ENCODE data around the gene SPRED2.

The SPRED2 gene

GRCh38 chr2:65473045-65473444 lies 40.6 kb upstream of the SPRED2 start:
- H3K9ac ChIP-seq (ENCODE audit: insufficient read length), result no peak overlapping the region
- DNase-seq (ENCODE audit: low read depth, low spot score), result no peak
- no peak overlapping the region for H3K4me3 ChIP-seq
- no peak overlapping the region for H3K27ac ChIP-seq
- TF ChIP-seq FOXP2 (optimal IDR thresholded peaks at IDR 0.05; ENCODE audit: control extremely low read depth, extremely low read length, insufficient read depth), result no peak
- no peak for TF ChIP-seq POLR2AphosphoS5 (IDR thresholded peaks at IDR 0.05; ENCODE audit: borderline replicate concordance, low read depth, low read length)
- no peak for TF ChIP-seq EZH2 (IDR thresholded peaks at IDR 0.05)
- peaks cover 8% of the 10 kb centered on the region; the same call in 1 of the 2 replicates for H3K9me3 ChIP-seq (ENCODE audit: low read depth, low read length)
- no peaks in the 10 kb centered on the region for H3K36me3 ChIP-seq (ENCODE audit: insufficient read depth, low read length)

GRCh38 chr2:65471409-65471808 lies 39.0 kb upstream of the SPRED2 start:
- DNase-seq (ENCODE audit: low read depth, low spot score), result no peak
- no peak overlapping the region for H3K27ac ChIP-seq
- no peak for TF ChIP-seq FOXP2 (optimal IDR thresholded peaks at IDR 0.05; ENCODE audit: control extremely low read depth, extremely low read length, insufficient read depth)
- H3K36me3 ChIP-seq (ENCODE audit: insufficient read depth, low read length), result no peaks in the 10 kb centered on the region
- H3K4me3 ChIP-seq, result no peak overlapping the region
- H3K9ac ChIP-seq (ENCODE audit: insufficient read length), result no peak overlapping the region
- H3K9me3 ChIP-seq (ENCODE audit: low read depth, low read length), result peaks cover 8% of the 10 kb centered on the region; the same call in 1 of the 2 replicates

- peak; percentile 36; the same call in 1 of the 2 replicates for TF ChIP-seq POLR2AphosphoS5 (IDR thresholded peaks at IDR 0.05; ENCODE audit: borderline replicate concordance, low read depth, low read length)
- no peak for TF ChIP-seq EZH2 (IDR thresholded peaks at IDR 0.05)
- no peak for TF ChIP-seq FOXP2 (optimal IDR thresholded peaks at IDR 0.05; ENCODE audit: control extremely low read depth, extremely low read length, insufficient read depth)
- H3K9ac ChIP-seq (ENCODE audit: insufficient read length), result no peak overlapping the region
- H3K4me3 ChIP-seq, result no peak overlapping the region
- H3K36me3 ChIP-seq (ENCODE audit: insufficient read depth, low read length), result no peaks in the 10 kb centered on the region
- peak; percentile 83 for DNase-seq (ENCODE audit: low read depth, low spot score)
- H3K27ac ChIP-seq, result peak overlapping the region; percentile 72
- no peaks in the 10 kb centered on the region for H3K9me3 ChIP-seq (ENCODE audit: low read depth, low read length)
Observed at GRCh38 chr2:65466551-65466950, 34.2 kb upstream of the SPRED2 start.

GRCh38 chr2:65465857-65466256 lies 33.5 kb upstream of the SPRED2 start:
- TF ChIP-seq FOXP2 (optimal IDR thresholded peaks at IDR 0.05; ENCODE audit: control extremely low read depth, extremely low read length, insufficient read depth) (no peak), EZH2 (IDR thresholded peaks at IDR 0.05) (no peak), POLR2AphosphoS5 (IDR thresholded peaks at IDR 0.05; ENCODE audit: borderline replicate concordance, low read depth, low read length) (no peak)
- Histone ChIP-seq H3K9ac (ENCODE audit: insufficient read length) (no peak overlapping the region), H3K36me3 (ENCODE audit: insufficient read depth, low read length) (no peaks in the 10 kb centered on the region), H3K27ac (peak overlapping the region; percentile 72), H3K9me3 (ENCODE audit: low read depth, low read length) (no peaks in the 10 kb centered on the region), H3K4me3 (peak overlapping the region; percentile 14; the same call in 1 of the 2 replicates)
- no peak for DNase-seq (ENCODE audit: low read depth, low spot score)

- Histone ChIP-seq H3K9me3 (ENCODE audit: low read depth, low read length) (no peaks in the 10 kb centered on the region), H3K27ac (peak overlapping the region; percentile 72), H3K36me3 (ENCODE audit: insufficient read depth, low read length) (no peaks in the 10 kb centered on the region), H3K4me3 (peak overlapping the region; percentile 14; the same call in 1 of the 2 replicates), H3K9ac (ENCODE audit: insufficient read length) (peak overlapping the region; percentile 10)
- DNase-seq (ENCODE audit: low read depth, low spot score), result peak; percentile 42
- TF ChIP-seq EZH2 (IDR thresholded peaks at IDR 0.05), result no peak
- TF ChIP-seq FOXP2 (optimal IDR thresholded peaks at IDR 0.05; ENCODE audit: control extremely low read depth, extremely low read length, insufficient read depth), result no peak
- no peak for TF ChIP-seq POLR2AphosphoS5 (IDR thresholded peaks at IDR 0.05; ENCODE audit: borderline replicate concordance, low read depth, low read length)
Observed at GRCh38 chr2:65465124-65465523, 32.7 kb upstream of the SPRED2 start.

- Histone ChIP-seq H3K9ac (ENCODE audit: insufficient read length) (no peak overlapping the region), H3K9me3 (ENCODE audit: low read depth, low read length) (no peaks in the 10 kb centered on the region), H3K36me3 (ENCODE audit: insufficient read depth, low read length) (no peaks in the 10 kb centered on the region), H3K27ac (peak overlapping the region; percentile 72), H3K4me3 (no peak overlapping the region)
- peak; percentile 53 for DNase-seq (ENCODE audit: low read depth, low spot score)
- TF ChIP-seq POLR2AphosphoS5 (IDR thresholded peaks at IDR 0.05; ENCODE audit: borderline replicate concordance, low read depth, low read length), result 0 out of 2 replicates have a peak, but pooled peaks have one; percentile 11
- no peak for TF ChIP-seq FOXP2 (optimal IDR thresholded peaks at IDR 0.05; ENCODE audit: control extremely low read depth, extremely low read length, insufficient read depth)
Observed at GRCh38 chr2:65464604-65465003, 32.2 kb upstream of the SPRED2 start.

GRCh38 chr2:65458999-65459398 lies 26.6 kb upstream of the SPRED2 start:
- no peaks in the 10 kb centered on the region for H3K36me3 ChIP-seq (ENCODE audit: insufficient read depth, low read length)
- no peak for DNase-seq (ENCODE audit: low read depth, low spot score)
- no peaks in the 10 kb centered on the region for H3K9me3 ChIP-seq (ENCODE audit: low read depth, low read length)
- H3K9ac ChIP-seq (ENCODE audit: insufficient read length), result no peak overlapping the region
- no peak overlapping the region for H3K4me3 ChIP-seq
- no peak overlapping the region for H3K27ac ChIP-seq
- no peak for TF ChIP-seq EZH2 (IDR thresholded peaks at IDR 0.05)
- no peak for TF ChIP-seq POLR2AphosphoS5 (IDR thresholded peaks at IDR 0.05; ENCODE audit: borderline replicate concordance, low read depth, low read length)

- TF ChIP-seq EZH2 (IDR thresholded peaks at IDR 0.05) (no peak), POLR2AphosphoS5 (IDR thresholded peaks at IDR 0.05; ENCODE audit: borderline replicate concordance, low read depth, low read length) (no peak), FOXP2 (optimal IDR thresholded peaks at IDR 0.05; ENCODE audit: control extremely low read depth, extremely low read length, insufficient read depth) (no peak)
- no peaks in the 10 kb centered on the region for H3K9me3 ChIP-seq (ENCODE audit: low read depth, low read length)
- no peak for DNase-seq (ENCODE audit: low read depth, low spot score)
- no peak overlapping the region for H3K27ac ChIP-seq
- no peak overlapping the region for H3K4me3 ChIP-seq
- no peak overlapping the region for H3K9ac ChIP-seq (ENCODE audit: insufficient read length)
- no peaks in the 10 kb centered on the region for H3K36me3 ChIP-seq (ENCODE audit: insufficient read depth, low read length)
Observed at GRCh38 chr2:65456886-65457285, 24.5 kb upstream of the SPRED2 start.

GRCh38 chr2:65456064-65456463 lies 23.7 kb upstream of the SPRED2 start:
- no peak for DNase-seq (ENCODE audit: low read depth, low spot score)
- no peak overlapping the region for H3K9ac ChIP-seq (ENCODE audit: insufficient read length)
- no peak for TF ChIP-seq EZH2 (IDR thresholded peaks at IDR 0.05)
- TF ChIP-seq POLR2AphosphoS5 (IDR thresholded peaks at IDR 0.05; ENCODE audit: borderline replicate concordance, low read depth, low read length), result no peak
- TF ChIP-seq FOXP2 (optimal IDR thresholded peaks at IDR 0.05; ENCODE audit: control extremely low read depth, extremely low read length, insufficient read depth), result no peak
- H3K36me3 ChIP-seq (ENCODE audit: insufficient read depth, low read length), result no peaks in the 10 kb centered on the region
- H3K4me3 ChIP-seq, result no peak overlapping the region
- H3K27ac ChIP-seq, result no peak overlapping the region
- no peaks in the 10 kb centered on the region for H3K9me3 ChIP-seq (ENCODE audit: low read depth, low read length)
